G401.6 (cell line): ENCODE results near the gene TENM3.
"Not testable (repeated sequence)": the region's sequence is repeated elsewhere in the genome, so short reads cannot be mapped to it uniquely, and the experiment has no call there.

Experiments
- FAIRE-seq: peaks from 2 replicates; lab custom pipeline; 2012; peaks lifted over from hg19 to GRCh38; lab: Jason Lieb, UNC

TENM3 gene

DNA sequence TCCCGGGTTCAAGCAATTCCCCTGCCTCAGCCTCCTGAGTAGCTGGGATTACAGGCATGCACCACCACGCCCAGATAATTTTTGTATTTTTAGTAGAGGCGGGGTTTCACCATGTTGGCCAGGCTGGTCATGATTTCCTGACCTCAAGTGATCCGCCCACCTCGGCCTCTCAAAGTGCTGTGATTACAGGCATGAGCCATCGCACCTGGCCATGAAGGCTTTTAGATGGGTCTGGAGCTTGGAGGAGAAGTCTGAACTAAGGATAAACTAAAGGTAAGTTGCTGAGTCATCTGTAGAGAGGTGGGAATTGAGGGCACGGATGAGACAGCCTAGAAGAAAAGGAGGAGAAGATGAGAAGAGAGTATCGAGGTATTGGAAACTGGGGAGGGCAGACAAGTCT is at the start of gene TENM3:
Gene TENM3, plus strand, starts transcription at position 199 of the 400 bp plus-strand sequence. CDS start 80,619 bp downstream, outside the sequence.
- FAIRE-seq = not testable (repeated sequence)

GRCh38 chr4:182194091-182194824 is 48.9 kb upstream of the TENM3 start:
- no peak for FAIRE-seq

DNA sequence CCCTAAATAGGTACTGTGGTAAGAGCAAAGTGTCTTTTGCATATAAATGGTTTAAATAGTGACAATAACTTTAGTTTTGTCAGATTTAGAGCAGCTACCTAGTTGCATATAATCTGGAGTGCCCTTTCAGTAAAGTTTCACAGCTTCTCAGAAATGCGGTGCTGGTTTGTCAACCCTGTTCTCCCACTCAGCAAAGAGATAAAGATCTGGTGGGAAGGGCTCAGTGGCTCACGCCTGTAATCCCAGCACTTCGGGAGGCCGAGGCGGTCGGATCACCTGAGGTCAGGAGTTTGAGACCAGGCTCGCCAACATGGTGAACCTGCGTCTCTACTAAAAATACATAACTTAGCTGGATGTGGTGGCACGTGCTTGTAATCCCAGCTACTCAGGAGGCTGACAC is 45.6 kb upstream of the TENM3 start:
- no peak for FAIRE-seq

- no peak for FAIRE-seq
These were observed 41.3 kb upstream of the TENM3 start for GRCh38 chr4:182201871-182202270.

DNA sequence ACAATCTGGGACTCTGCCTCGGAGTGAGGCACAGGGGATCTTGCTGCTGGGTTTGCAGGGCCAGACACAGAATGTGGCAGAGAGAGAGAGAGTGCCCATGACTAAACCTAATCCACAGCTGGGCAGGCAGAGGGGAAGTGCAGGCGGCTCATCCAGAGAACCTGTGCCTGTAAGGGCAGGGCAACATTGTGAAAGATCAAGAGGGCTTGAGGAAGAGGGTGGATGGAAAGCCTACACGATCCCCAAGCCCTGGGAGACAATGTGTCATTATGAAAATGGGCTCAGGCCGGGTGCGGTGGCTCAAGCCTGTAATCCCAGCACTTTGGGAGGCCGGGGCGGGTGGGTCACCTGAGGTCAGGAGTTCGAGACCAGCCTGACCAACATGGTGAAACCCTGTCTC is 40.6 kb upstream of the TENM3 start:
- FAIRE-seq = no peak

- no peak for FAIRE-seq
These were observed 39.3 kb upstream of the TENM3 start for GRCh38 chr4:182203872-182204411.

GRCh38 chr4:182205306-182205705 is 37.9 kb upstream of the TENM3 start:
- no peak for FAIRE-seq

DNA sequence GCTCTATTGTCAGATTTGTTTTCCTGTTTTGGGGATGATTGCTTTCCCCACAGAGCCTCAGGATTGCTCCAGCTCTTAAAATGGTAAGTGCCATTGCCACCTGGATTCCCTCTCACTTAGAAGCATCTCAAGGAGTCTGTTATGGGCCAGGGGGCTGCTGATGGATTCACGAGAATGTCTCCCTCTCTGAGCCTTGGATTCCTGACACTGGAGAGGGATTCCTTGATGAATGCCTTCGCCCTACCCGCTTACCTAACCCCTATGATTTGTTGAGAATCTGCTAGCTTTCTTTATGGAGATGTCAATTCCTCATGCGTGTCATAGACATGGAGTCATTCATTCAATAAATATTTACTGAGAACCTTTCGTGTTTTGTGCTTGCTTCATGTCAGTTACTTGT is 36.9 kb upstream of the TENM3 start:
- no peak for FAIRE-seq

DNA sequence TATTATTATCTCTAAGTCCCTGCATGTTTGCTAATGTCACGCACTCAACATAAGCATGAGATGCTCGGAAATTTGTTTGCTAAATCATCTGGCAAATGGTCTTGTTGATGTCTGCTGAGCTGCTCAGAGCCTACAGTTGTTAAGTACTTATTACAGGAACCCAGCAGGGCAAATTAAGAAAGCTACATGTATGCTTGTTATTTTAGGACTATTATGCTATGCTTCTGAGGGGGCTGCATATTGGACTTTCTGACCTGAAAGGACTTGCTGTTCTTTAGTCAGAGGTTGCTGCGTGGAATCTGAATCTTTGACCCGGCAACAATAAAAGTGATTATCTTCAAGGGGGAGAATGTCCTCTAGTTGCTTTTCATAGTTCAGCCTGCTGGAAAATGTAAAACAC is 36.3 kb upstream of the TENM3 start:
- FAIRE-seq = no peak

DNA sequence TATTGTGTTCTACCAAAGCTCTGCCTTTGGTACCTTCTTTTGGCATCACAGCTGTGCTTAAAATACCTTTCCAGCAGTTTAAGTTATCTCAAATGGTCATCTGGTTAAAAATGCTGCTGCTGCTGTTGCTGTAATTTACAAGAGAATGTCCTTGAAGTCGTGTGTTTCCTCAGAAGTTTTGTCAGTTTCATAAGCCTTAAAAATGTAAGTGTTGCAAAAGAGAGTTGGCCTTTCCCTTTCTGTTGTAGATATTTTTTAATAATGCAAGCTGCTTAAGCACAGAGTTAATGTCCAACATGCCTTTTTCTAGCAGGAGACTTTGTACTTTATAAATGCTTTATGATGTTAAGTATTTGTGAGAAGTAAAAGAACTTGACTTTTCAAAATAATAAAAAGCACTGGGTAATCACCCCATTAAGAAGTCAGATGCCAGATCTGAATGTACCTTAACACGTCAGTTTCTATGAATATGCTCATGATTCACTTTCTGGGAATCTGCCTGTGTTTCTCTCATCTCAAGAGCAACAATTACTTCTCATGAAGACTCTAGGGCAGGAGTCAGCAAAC is 35.3 kb upstream of the TENM3 start:
- FAIRE-seq = no peak

GRCh38 chr4:182208526-182209050 is 34.6 kb upstream of the TENM3 start:
- FAIRE-seq = no peak

- no peak for FAIRE-seq
These were observed 30.9 kb upstream of the TENM3 start for GRCh38 chr4:182212211-182212761.

- no peak for FAIRE-seq
These were observed 30.2 kb upstream of the TENM3 start for GRCh38 chr4:182213004-182213403.

DNA sequence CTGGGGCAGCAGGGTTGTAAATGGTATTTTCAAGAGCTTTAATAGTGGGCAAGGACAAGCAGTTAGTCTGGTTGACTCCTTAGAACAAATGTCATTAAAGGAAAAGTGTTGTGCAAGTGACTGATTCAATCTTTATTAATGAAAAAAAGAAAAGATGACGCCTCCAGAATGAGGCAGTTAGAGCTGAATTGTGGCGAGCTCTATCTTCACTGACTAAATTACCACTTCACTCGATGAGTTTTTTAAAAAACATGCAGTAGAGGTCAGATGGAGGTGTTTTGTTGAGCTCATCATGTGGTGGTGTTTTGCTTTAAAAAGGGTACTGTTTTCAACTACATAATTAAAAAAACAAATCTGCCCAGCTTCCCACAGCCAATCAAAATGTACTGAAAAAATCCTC is 28.1 kb upstream of the TENM3 start:
- FAIRE-seq = no peak

DNA sequence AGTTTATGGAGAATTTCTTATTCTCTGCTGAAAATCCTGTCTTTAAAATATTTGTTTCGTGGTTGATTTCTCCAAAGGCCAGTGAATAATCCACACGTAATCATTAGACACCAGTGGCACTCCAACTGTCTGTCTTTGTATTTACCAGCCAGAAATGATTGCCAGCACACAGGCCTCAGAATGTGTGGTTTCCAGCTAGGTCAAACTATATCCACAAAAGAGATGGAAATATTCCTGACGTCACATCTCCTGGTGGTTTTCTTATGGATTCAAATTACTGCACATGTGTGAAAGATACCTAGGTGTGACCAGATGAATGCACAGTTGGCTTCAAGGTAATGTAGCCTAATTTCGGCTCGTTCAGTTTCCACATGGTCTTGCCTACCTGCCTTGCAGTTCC is 27.2 kb upstream of the TENM3 start:
- no peak for FAIRE-seq

GRCh38 chr4:182219411-182220056 is 23.7 kb upstream of the TENM3 start:
- FAIRE-seq = no peak

- no peak for FAIRE-seq
These were observed 21.2 kb upstream of the TENM3 start for GRCh38 chr4:182221987-182222386.

DNA sequence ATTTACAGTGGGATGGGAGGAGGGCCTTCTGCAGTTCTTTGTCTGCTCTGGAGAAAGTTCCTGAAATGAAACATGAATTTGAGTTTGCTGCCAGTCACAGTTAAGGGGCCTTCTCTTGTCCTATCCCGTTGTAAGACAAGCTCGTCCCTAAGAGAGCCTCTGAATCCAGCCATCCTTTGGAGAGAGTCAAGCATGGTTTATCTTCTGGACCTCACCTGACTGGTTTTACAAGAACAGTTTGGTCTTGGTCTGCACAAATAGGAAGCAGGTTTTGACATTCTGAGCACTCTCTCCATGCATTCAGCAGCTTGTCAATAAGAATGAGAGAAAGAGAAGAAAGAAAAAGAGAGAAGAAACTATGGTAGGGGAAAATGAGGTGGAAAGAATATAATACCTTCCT is 20.4 kb upstream of the TENM3 start:
- FAIRE-seq = no peak

GRCh38 chr4:182223708-182224107 is 19.5 kb upstream of the TENM3 start:
- FAIRE-seq = no peak

DNA sequence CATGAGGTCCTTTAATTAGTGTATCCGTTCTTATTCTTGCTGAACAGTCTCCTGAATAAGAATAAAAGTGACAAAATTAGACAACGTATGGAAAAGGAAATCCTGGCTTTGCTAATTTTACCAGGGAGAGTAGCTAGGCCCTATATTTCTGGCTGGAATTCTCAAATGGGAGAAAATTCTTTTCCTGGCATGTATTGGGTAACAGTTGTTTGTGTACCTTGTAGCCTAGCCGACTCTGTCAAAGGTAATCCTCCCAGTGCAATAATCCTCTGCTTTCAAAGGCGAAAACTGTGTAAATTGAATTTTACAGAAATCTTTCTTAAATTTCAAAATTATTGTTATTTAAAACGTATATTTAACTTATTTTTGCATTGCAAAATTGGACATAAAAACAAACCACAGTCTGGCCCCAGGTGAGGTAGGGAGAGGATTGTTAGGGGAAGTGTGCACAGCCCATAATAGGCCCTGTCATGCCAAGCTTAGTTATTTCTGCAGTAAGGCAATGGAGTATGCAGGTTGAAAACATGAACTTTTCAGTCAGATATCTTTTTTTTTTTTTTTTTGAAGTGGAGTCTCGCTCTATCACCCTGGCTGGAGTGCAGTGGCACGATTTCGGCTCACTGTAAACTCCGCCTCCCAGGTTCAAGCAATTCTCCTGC is 18.9 kb upstream of the TENM3 start:
- FAIRE-seq = no peak

DNA sequence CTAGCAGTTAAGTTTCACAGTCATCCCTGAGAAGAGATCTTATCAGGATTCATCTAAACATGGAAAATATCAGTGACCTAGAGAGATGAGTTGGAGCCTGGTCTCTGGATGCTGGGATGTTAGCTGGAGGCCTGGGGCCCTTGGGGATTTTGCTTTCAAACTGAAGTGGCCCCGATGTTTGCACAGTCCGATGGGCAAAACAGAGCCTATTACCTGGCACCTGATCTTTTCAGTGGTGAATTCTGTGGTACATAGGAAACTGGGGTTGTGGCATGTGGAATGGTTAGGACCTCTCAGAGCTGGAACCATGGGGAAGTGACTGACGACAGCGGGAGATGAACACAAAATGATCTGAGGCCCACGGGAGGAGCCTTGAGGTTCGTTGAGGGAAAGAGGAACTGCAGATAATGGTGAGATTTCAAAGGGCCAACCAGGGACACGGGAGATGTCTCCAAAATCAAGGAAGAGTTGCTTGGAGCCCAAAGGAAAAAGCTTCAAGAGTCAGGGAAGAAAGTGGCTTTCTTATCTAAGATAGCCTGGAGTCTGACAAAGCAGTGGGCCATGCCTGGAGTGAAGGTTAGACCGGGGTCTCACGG is 17.8 kb upstream of the TENM3 start:
- FAIRE-seq = no peak

DNA sequence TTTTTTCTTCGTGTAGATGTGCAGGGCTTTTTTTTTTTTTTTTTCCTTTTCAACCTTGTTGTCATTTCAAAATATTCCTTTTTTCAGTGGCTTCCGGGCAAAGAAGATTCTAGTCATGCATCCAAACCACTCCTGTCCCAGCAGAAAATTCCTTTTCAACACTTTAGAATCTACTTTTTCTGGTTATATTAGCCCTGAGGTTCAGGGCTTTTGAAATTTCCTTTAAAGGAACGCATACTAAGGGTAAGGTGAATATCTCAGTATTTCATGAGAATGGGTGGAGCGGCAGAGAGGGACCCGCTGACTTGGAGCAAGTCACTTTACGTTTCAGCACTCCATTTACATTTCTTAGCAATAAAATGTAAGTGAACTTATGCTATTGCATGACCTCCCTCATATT is 15.6 kb upstream of the TENM3 start:
- no peak for FAIRE-seq
